A673 (cell line): ENCODE results near the gene PEDS1. TPM values are rescaled to one million over a fixed set of nuclear protein-coding genes. Genes with fewer than 3 reads are reported as not detected.

Experiments used
- BruUV-seq: library from RNA; stranded (reverse); fragments of 400-500 nt; replicated peaks from 2 replicates; lab custom pipeline; 2021; lab: Mats Ljungman, UMichigan
- CTCF ChIA-PET: fragments of 300-600 bp; sonication (Branson Sonifier 250); formaldehyde crosslinking; loops from one replicate; lab custom pipeline; 2022; ENCODE audit warnings: antibody characterized with exemption; lab: Charles Lee
- POLR2A ChIA-PET: fragments of 300-600 bp; sonication (Branson Sonifier 250); formaldehyde crosslinking; loops from one replicate; lab custom pipeline; 2022; ENCODE audit warnings: antibody characterized with exemption; ENCODE audit not compliant: low non-redundant PET; lab: Charles Lee
- DNase-seq: peaks from one replicate; pipeline ENCODE4 v3.0.0-alpha.2; 2015; ENCODE audit warnings: low spot score
- H3K27ac ChIP-seq: fragments of 200-600 bp; sonication (generic); 2 replicates; pipeline ENCODE4 v1.5.1; 2016; ENCODE audit warnings: mixed run types, low read depth, mild to moderate bottlenecking, mixed read lengths, antibody characterized with exemption, low read length; ENCODE audit not compliant: poor library complexity, severe bottlenecking
- H3K27me3 ChIP-seq: fragments of 200-600 bp; sonication (generic); replicated peaks from 2 replicates; pipeline ENCODE4 v1.6.1; 2017; ENCODE audit warnings: mixed run types, low read depth, mild to moderate bottlenecking, mixed read lengths, antibody characterized with exemption, low read length; ENCODE audit not compliant: insufficient read depth, poor library complexity
- H3K36me3 ChIP-seq: fragments of 200-600 bp; sonication (generic); 2 replicates; pipeline ENCODE4 v1.6.1; 2016; ENCODE audit warnings: mixed run types, mild to moderate bottlenecking, mixed read lengths, antibody characterized with exemption, low read length; ENCODE audit not compliant: insufficient read depth, poor library complexity, severe bottlenecking
- H3K4me1 ChIP-seq: fragments of 200-600 bp; sonication (generic); 2 replicates; pipeline ENCODE4 v1.6.1; 2017; ENCODE audit warnings: mixed run types, mild to moderate bottlenecking, mixed read lengths, antibody characterized with exemption, low read length; ENCODE audit not compliant: insufficient read depth, poor library complexity, severe bottlenecking
- H3K4me3 ChIP-seq: fragments of 200-600 bp; sonication (generic); 2 replicates; pipeline ENCODE4 v1.5.1; 2016; ENCODE audit warnings: low read depth, mixed run types, mild to moderate bottlenecking, mixed read lengths, low read length; ENCODE audit not compliant: poor library complexity, severe bottlenecking
- H3K9me3 ChIP-seq: fragments of 200-600 bp; sonication (generic); 2 replicates; pipeline ENCODE4 v1.6.1; 2016; ENCODE audit warnings: mixed run types, low read depth, mild to moderate bottlenecking, mixed read lengths, antibody characterized with exemption, low read length; ENCODE audit not compliant: poor library complexity, severe bottlenecking
- EZH2 ChIP-seq: fragments of 200-600 bp; sonication (generic); IDR thresholded peaks from 2 replicates; pipeline ENCODE4 v1.6.1; 2017; ENCODE audit warnings: borderline replicate concordance, low read depth, mild to moderate bottlenecking, mixed read lengths, antibody characterized with exemption, low read length; ENCODE audit not compliant: poor library complexity, severe bottlenecking
- intact Hi-C: fragments of 100-400 bp; cut with micrococcal nuclease; formaldehyde crosslinking; loops from one replicate; pipeline ENCODE4 v1.10.0; 2022; ENCODE audit not compliant: unreplicated experiment
- total RNA-seq: library from RNA; stranded (reverse); gene quantifications from 2 replicates; pipeline ENCODE4 v1.2.3, GENCODE V29; 2021
- TF ChIP-seq, protein P1 (sequence below): fragments of 300-800, 200-600 bp; sonication (generic); conservative IDR thresholded peaks from 2 replicates; pipeline ENCODE4 v1.5.1; 2017; ENCODE audit warnings: low read depth, mild to moderate bottlenecking, antibody characterized with exemption, low read length, moderate library complexity, mixed read lengths

The PEDS1 gene
- total RNA-seq, 1 experiment from 2014 or later = 25.9 TPM

DNA sequence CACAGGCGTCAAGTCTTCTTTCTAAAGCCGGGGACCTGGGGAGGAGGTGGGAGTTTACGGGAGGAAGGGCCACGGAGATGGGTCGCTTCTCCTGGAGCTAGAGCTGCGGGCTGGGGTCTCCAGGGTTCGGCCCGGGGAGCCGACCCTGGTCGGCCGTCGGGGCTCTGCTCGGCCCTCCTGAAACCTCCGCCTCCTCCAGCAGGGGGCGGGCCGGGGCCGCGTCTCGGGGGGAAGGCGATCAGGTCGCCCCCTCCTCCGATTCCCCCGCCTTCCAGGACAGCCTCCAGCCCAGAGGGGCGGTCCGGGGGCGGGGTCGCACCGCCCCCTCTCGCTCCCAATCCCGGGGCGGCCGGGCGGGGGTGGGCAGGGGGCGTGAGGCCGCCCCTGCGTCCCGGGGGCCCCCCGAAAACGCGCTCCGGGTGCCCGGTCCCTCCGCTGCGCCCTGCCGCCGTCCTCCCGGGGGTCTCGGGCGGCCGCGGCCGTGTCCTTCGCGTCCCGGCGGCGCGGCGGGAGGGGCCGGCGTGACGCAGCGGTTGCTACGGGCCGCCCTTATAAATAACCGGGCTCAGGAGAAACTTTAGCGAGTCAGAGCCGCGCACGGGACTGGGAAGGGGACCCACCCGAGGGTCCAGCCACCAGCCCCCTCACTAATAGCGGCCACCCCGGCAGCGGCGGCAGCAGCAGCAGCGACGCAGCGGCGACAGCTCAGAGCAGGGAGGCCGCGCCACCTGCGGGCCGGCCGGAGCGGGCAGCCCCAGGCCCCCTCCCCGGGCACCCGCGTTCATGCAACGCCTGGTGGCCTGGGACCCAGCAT lies 36.9 kb upstream of the PEDS1 start, which contains the start of gene CEBPB:
Gene CEBPB (plus strand): TSS at position 580 of the 814 bp plus-strand sequence. CDS start 204 bp downstream, at position 784.
- Histone ChIP-seq H3K27ac (peak within 1 kb of the TSS; percentile 99), H3K4me1 (peaks cover 45% of the 10 kb centered on the region), H3K9me3 (no peaks in the 10 kb centered on the region), H3K36me3 (peaks cover 28% of the 10 kb centered on the region), H3K4me3 (peak within 1 kb of the TSS; percentile 97), H3K27me3 (no peaks in the 10 kb centered on the region)
- POLR2A ChIA-PET = interaction anchor here (0.6 to 1.6 kb wide), 2 partner anchors 189 to 335 kb away, joined by 5 to 8 read pairs; no protein-coding TSS in a partner anchor
- intact Hi-C loops = loop anchor here (1.0 to 2.0 kb wide), 3 partner anchors 188 to 274 kb away; no protein-coding TSS in a partner anchor
- no TSS peak for BruUV-seq
- DNase-seq = peak; percentile 93
- TF ChIP-seq EZH2 = no peak
- TF ChIP-seq, protein P1, sequence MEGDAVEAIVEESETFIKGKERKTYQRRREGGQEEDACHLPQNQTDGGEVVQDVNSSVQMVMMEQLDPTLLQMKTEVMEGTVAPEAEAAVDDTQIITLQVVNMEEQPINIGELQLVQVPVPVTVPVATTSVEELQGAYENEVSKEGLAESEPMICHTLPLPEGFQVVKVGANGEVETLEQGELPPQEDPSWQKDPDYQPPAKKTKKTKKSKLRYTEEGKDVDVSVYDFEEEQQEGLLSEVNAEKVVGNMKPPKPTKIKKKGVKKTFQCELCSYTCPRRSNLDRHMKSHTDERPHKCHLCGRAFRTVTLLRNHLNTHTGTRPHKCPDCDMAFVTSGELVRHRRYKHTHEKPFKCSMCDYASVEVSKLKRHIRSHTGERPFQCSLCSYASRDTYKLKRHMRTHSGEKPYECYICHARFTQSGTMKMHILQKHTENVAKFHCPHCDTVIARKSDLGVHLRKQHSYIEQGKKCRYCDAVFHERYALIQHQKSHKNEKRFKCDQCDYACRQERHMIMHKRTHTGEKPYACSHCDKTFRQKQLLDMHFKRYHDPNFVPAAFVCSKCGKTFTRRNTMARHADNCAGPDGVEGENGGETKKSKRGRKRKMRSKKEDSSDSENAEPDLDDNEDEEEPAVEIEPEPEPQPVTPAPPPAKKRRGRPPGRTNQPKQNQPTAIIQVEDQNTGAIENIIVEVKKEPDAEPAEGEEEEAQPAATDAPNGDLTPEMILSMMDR = peak; percentile 74
- CTCF ChIA-PET = no interaction called here

DNA sequence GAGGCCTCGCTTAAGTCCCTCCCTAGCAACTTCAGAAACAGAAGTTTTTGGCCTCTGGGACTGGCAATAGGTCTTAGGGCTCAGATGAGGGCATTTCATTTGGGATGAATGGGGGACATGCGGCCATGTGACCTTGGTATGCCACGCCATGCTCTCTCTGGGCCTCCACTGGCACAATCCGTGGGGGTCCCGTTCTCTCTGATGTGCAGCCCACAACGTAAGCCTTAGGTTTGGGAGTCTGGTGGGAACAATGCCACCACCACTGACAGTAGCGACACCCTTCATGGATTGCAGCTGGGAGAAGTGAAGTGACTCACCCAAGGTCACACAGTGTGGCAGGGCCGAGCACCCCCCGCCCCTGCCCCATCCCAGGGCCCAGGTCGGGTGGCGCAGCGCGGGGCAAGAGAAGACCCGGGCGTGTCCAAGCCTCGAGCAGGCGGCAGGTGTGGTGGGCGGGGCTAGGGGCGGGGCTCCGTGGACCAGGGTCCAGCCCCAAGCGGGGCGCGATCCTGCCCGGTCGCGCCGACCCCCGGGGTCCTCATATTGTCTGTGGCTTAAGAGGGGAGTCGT lies 36.2 kb upstream of the PEDS1 start:
- no peaks in the 10 kb centered on the region for H3K9me3 ChIP-seq
- peaks cover 42% of the 10 kb centered on the region for H3K4me1 ChIP-seq
- H3K27ac ChIP-seq = peak overlapping the region; percentile 99
- H3K27me3 ChIP-seq = no peaks in the 10 kb centered on the region
- peak overlapping the region; percentile 97 for H3K4me3 ChIP-seq
- TF ChIP-seq EZH2 = no peak
- CTCF ChIA-PET = no interaction called here
- no peak for DNase-seq
- peaks cover 26% of the 10 kb centered on the region for H3K36me3 ChIP-seq
- no TSS peak for BruUV-seq
- POLR2A ChIA-PET = no interaction called here
- intact Hi-C loops = loop anchor here (1.0 to 5.0 kb wide), 4 partner anchors 189 to 598 kb away; no protein-coding TSS in a partner anchor

DNA sequence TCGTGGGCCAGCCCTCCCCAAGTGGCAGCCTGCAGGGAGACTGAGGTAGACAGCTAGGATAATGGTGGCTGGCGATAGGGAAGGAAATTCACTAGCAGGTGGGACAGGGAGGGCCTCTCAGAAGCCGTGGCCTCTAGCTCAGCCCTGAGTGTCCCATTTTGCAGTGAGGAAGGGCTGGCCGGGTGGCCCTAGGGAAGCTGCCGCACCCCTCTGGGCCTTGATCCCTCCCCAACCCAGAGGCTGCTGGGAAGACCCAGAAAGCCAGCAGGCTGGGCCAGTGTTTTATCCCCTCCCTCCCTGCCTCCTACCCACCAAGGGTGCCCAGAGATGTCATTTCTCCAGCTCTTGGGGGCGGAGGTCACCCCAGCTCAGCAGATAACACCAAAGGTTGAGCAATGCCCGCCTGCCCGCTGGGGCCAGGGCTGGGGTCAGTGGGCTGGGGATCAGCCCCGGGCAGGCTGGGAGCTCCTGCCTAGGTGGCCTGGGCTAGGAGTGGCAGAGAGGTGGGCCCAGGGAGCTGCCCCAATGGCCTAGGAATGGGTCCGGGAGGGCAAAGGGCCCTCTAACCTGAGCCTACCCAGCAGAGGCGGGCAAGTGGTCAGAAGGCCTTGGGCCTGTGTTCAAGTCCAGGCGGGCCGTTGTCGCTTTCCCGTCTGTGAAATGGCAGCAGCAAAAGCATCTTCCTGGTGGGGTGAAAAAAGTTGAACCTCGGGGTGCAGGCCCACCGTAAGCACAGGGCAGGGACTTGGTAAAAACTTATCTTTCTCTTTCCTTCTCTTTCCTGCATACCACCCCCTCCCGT lies 35.6 kb upstream of the PEDS1 start:
- ChIA-PET CTCF (interaction anchor here (2.1 to 2.2 kb wide), 2 partner anchors 275 to 390 kb away, joined by 6 to 9 read pairs; no protein-coding TSS in a partner anchor), POLR2A (no interaction called here)
- BruUV-seq = no TSS peak
- Histone ChIP-seq H3K4me3 (no peak overlapping the region), H3K4me1 (peaks cover 35% of the 10 kb centered on the region), H3K27ac (peak overlapping the region; percentile 99), H3K27me3 (no peaks in the 10 kb centered on the region), H3K9me3 (no peaks in the 10 kb centered on the region), H3K36me3 (peaks cover 19% of the 10 kb centered on the region)
- intact Hi-C loops = loop anchor here (5.0 kb wide), 1 partner anchor 598 kb away; no protein-coding TSS in a partner anchor
- TF ChIP-seq, protein P1 = no peak
- TF ChIP-seq EZH2 = no peak
- DNase-seq = no peak
